ENCODE measurements around the gene ADGRB2. TPM values are rescaled to one million over a fixed set of nuclear protein-coding genes. Genes with fewer than 3 reads are reported as not detected.

ADGRB2 gene
- total and polyA plus RNA-seq, 2 of the 4 experiments (the other 2 are of a cell fraction): 2.2 to 11.9 TPM

DNA sequence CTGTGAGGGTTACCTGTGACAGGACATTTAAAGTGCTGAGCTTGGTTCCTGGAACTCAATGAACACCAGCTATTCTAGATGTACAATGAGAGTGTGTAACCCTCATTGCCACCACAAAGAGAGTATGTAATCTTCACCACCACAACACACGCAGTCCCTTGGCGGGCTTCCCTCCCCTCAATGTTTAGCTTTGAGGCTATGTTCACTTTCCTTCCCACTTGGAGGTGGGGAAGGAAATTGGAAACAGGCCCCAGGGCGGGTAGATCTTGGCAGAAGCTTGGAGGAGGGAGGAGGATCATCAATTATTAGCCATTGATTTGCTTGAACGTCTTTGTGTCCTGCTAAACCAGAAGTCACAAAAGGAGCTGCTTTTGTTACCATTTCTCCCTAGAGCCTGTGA, 52.1 kb downstream of the ADGRB2 start:
- CTCF ChIA-PET: interaction anchor here (1.0 to 1.2 kb wide), 2 partner anchors 33 to 77 kb away, joined by 3 to 4 read pairs; no protein-coding TSS in a partner anchor
- intact Hi-C loops (cut with micrococcal nuclease) (loop anchor here (2.0 kb wide), 2 partner anchors 23 to 77 kb away; no protein-coding TSS in a partner anchor), in situ Hi-C loops (cut with MboI; ENCODE audit: low sequenced_read_pairs) (no loop called here), dilution Hi-C loops (cut with HindIII; ENCODE audit: low sequenced_read_pairs, unreplicated experiment) (no loop called here)
- H2BK20ac ChIP-seq (ENCODE audit: low read depth, low read length): peak overlapping the region; percentile 94
- H4K20me1 ChIP-seq (ENCODE audit: insufficient read depth, low read length): no peaks in the 10 kb centered on the region
- peak overlapping the region; percentile 82 for H3K23ac ChIP-seq (ENCODE audit: low read depth, low read length)
- peak overlapping the region; percentile 41 for H3K14ac ChIP-seq (replicated peaks; ENCODE audit: low read depth, low read length)
- H3K9me3 ChIP-seq (ENCODE audit: control insufficient read depth, insufficient read depth, low read length): no peaks in the 10 kb centered on the region
- H3K27ac ChIP-seq (ENCODE audit: insufficient read depth, low read length): peak overlapping the region; percentile 52
- H2BK15ac ChIP-seq (ENCODE audit: low read depth, low read length): peak overlapping the region; percentile 61; the same call in 2 of the 3 replicates
- no TSS peak for BruUV-seq (replicated peaks)
- H3K4me2 ChIP-seq (ENCODE audit: low read depth, low read length): peak overlapping the region; percentile 61
- peak overlapping the region; percentile 58 for H2AFZ ChIP-seq (replicated peaks; ENCODE audit: low read length, poor library complexity)
- peak overlapping the region; percentile 77 for H3K18ac ChIP-seq (ENCODE audit: low read depth, low read length)
- H3K27me3 ChIP-seq (ENCODE audit: control insufficient read depth, insufficient read depth, low read length): no peaks in the 10 kb centered on the region
- ATAC-seq (ENCODE audit: low read depth): no peak
- peak overlapping the region; percentile 96 for H2AK5ac ChIP-seq (ENCODE audit: low read depth, low read length)
- peak overlapping the region; percentile 87 for H3K56ac ChIP-seq (ENCODE audit: extremely low read depth, insufficient read depth, low read length)
- peak; percentile 83 for DNase-seq
- peak overlapping the region; percentile 83 for H4K91ac ChIP-seq (ENCODE audit: insufficient read depth, low read depth, low read length)
- peak overlapping the region; percentile 6 to 73; a peak in 3 of 4 replicates for H4K8ac ChIP-seq (ENCODE audit: low read depth in 2 of 2, low read length in 2 of 2)
- H3K4ac ChIP-seq (ENCODE audit: low read depth, low read length): peak overlapping the region; percentile 86
- H3K4me3 ChIP-seq (ENCODE audit: insufficient read depth, low read depth, low read length): no peak overlapping the region
- no peaks in the 10 kb centered on the region for H3K36me3 ChIP-seq (ENCODE audit: control insufficient read depth, insufficient read depth, low read length)
- peak overlapping the region; percentile 66 for H2AK9ac ChIP-seq (replicated peaks; ENCODE audit: low read depth, low read length, poor library complexity)
- H4K5ac ChIP-seq (ENCODE audit: low read depth, low read length): peak overlapping the region; percentile 56
- H3K9me1 ChIP-seq (ENCODE audit: insufficient read depth, low read length): peaks cover 22% of the 10 kb centered on the region
- H2BK5ac ChIP-seq (ENCODE audit: low read depth, low read length, poor library complexity, severe bottlenecking): peak overlapping the region; percentile 52
- H2BK120ac ChIP-seq (ENCODE audit: low read depth, low read length): peak overlapping the region; percentile 83
- WGBS, 2 experiments (ENCODE audit: extremely low coverage in 2 of 2, insufficient read length in 1 of 2): no CpG with 5 or more reads among the region's 4 CpGs
- H3K79me1 ChIP-seq (ENCODE audit: low read depth in 1 of 2, low read length in 2 of 2): 0 out of 4 replicates have a peak, but pooled peaks cover 0 to 6% of the 10 kb centered on the region in 2 experiments
- POLR2A ChIA-PET (ENCODE audit: unreplicated experiment): interaction anchor here (0.6 to 1.2 kb wide), 2 partner anchors 9 to 50 kb away, joined by 3 to 5 read pairs; no protein-coding TSS in a partner anchor
- TF ChIP-seq SMC3 (IDR thresholded peaks at IDR 0.05; ENCODE audit: low read depth, low read length): no peak
- TF ChIP-seq MAFK (IDR thresholded peaks at IDR 0.05; ENCODE audit: low read depth, low read length): peak; percentile 16; the same call in 1 of the 2 replicates
- no peak for TF ChIP-seq MAZ (IDR thresholded peaks at IDR 0.05; ENCODE audit: borderline replicate concordance, low read depth, low read length)
- TF ChIP-seq NFE2L2 (IDR thresholded peaks at IDR 0.05; ENCODE audit: low read depth, low read length): no peak
- TF ChIP-seq FOS (IDR thresholded peaks at IDR 0.05; ENCODE audit: low read depth, low read length): no peak
- no peak for TF ChIP-seq CEBPB (IDR thresholded peaks at IDR 0.05; ENCODE audit: low read depth, low read length)
- no peak for TF ChIP-seq RFX5 (IDR thresholded peaks at IDR 0.05; ENCODE audit: low read depth, low read length)
- TF ChIP-seq, protein P1, sequence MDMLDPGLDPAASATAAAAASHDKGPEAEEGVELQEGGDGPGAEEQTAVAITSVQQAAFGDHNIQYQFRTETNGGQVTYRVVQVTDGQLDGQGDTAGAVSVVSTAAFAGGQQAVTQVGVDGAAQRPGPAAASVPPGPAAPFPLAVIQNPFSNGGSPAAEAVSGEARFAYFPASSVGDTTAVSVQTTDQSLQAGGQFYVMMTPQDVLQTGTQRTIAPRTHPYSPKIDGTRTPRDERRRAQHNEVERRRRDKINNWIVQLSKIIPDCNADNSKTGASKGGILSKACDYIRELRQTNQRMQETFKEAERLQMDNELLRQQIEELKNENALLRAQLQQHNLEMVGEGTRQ (IDR thresholded peaks at IDR 0.05; ENCODE audit: low read depth, low read length): no peak
- TF ChIP-seq, protein P2, sequence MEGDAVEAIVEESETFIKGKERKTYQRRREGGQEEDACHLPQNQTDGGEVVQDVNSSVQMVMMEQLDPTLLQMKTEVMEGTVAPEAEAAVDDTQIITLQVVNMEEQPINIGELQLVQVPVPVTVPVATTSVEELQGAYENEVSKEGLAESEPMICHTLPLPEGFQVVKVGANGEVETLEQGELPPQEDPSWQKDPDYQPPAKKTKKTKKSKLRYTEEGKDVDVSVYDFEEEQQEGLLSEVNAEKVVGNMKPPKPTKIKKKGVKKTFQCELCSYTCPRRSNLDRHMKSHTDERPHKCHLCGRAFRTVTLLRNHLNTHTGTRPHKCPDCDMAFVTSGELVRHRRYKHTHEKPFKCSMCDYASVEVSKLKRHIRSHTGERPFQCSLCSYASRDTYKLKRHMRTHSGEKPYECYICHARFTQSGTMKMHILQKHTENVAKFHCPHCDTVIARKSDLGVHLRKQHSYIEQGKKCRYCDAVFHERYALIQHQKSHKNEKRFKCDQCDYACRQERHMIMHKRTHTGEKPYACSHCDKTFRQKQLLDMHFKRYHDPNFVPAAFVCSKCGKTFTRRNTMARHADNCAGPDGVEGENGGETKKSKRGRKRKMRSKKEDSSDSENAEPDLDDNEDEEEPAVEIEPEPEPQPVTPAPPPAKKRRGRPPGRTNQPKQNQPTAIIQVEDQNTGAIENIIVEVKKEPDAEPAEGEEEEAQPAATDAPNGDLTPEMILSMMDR (conservative IDR thresholded peaks at IDR 0.05; ENCODE audit: low read depth, low read length): no peak
- peak; percentile 13; the same call in 1 of the 2 replicates for TF ChIP-seq BHLHE40 (IDR thresholded peaks at IDR 0.05; ENCODE audit: low read depth, low read length)
- TF ChIP-seq, protein P3, sequence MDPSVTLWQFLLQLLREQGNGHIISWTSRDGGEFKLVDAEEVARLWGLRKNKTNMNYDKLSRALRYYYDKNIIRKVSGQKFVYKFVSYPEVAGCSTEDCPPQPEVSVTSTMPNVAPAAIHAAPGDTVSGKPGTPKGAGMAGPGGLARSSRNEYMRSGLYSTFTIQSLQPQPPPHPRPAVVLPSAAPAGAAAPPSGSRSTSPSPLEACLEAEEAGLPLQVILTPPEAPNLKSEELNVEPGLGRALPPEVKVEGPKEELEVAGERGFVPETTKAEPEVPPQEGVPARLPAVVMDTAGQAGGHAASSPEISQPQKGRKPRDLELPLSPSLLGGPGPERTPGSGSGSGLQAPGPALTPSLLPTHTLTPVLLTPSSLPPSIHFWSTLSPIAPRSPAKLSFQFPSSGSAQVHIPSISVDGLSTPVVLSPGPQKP (IDR thresholded peaks at IDR 0.05; ENCODE audit: borderline replicate concordance, low read depth, low read length): no peak
- no peak for TF ChIP-seq POLR2A (IDR thresholded peaks at IDR 0.05; ENCODE audit: low read depth, low read length)
- no peak for TF ChIP-seq CHD1 (IDR thresholded peaks at IDR 0.05; ENCODE audit: low read depth, low read length)
- no peak for TF ChIP-seq MXI1 (IDR thresholded peaks at IDR 0.05; ENCODE audit: borderline replicate concordance, low read depth, low read length)
- no peak for TF ChIP-seq RAD21 (IDR thresholded peaks at IDR 0.05; ENCODE audit: low read length)
- H3K9ac ChIP-seq (ENCODE audit: low read depth, low read length): peak overlapping the region; percentile 18
- peaks cover 38% of the 10 kb centered on the region for H3K4me1 ChIP-seq (ENCODE audit: control insufficient read depth, insufficient read depth, low read length)

Data from IMR-90 (cell line).